ENCODE results near the gene NUSAP1.

Gene NUSAP1

GRCh38 chr15:41407341-41407740 lies 74.7 kb downstream of the NUSAP1 start:
- ATAC-seq (ENCODE audit: insufficient read depth, low read depth) (no peak), DNase-seq (no peak)
- peaks cover 10% of the 10 kb centered on the region for H3K4me1 ChIP-seq (ENCODE audit: insufficient read depth, low read length)
- no peak for TF ChIP-seq CTCF (IDR thresholded peaks at IDR 0.05; ENCODE audit: borderline replicate concordance, extremely low read depth, low read length, poor library complexity, severe bottlenecking)
- no peak for TF ChIP-seq EZH2 (IDR thresholded peaks at IDR 0.05; ENCODE audit: borderline replicate concordance, low read depth, low read length, severe bottlenecking)
- H3K9ac ChIP-seq (ENCODE audit: low read depth, low read length) = no peak overlapping the region
- H3K36me3 ChIP-seq (ENCODE audit: insufficient read depth, low read length) = no peaks in the 10 kb centered on the region
- H3K4me3 ChIP-seq (ENCODE audit: low read depth in 1 of 2, low read length in 2 of 2) = no peak overlapping the region
- no peaks in the 10 kb centered on the region for H3K9me3 ChIP-seq (ENCODE audit: insufficient read depth, low read length, severe bottlenecking)
- H3K79me2 ChIP-seq (ENCODE audit: insufficient read depth, low read length) = peaks cover 7% of the 10 kb centered on the region
- H2AFZ ChIP-seq (ENCODE audit: low read depth, low read length) = no peak overlapping the region
- no peak overlapping the region for H3K27ac ChIP-seq (ENCODE audit: low read length)
- no peak overlapping the region for H3K4me2 ChIP-seq (ENCODE audit: insufficient read depth, low read length)
- H3K27me3 ChIP-seq (ENCODE audit: insufficient read depth, low read length, poor library complexity) = no peaks in the 10 kb centered on the region
- H4K20me1 ChIP-seq (ENCODE audit: insufficient read depth, low read length) = no peaks in the 10 kb centered on the region

- Histone ChIP-seq H3K9ac (ENCODE audit: low read depth, low read length) (no peak overlapping the region), H3K27ac (ENCODE audit: low read length) (no peak overlapping the region), H3K4me1 (ENCODE audit: insufficient read depth, low read length) (peaks cover 6% of the 10 kb centered on the region), H3K4me3 (ENCODE audit: low read depth in 1 of 2, low read length in 2 of 2) (no peak overlapping the region), H3K36me3 (ENCODE audit: insufficient read depth, low read length) (no peaks in the 10 kb centered on the region), H3K9me3 (ENCODE audit: insufficient read depth, low read length, severe bottlenecking) (no peaks in the 10 kb centered on the region), H4K20me1 (ENCODE audit: insufficient read depth, low read length) (no peaks in the 10 kb centered on the region), H3K27me3 (ENCODE audit: insufficient read depth, low read length, poor library complexity) (no peaks in the 10 kb centered on the region), H3K79me2 (ENCODE audit: insufficient read depth, low read length) (peaks cover 3% of the 10 kb centered on the region; the same call in 1 of the 2 replicates), H3K4me2 (ENCODE audit: insufficient read depth, low read length) (no peak overlapping the region), H2AFZ (ENCODE audit: low read depth, low read length) (no peak overlapping the region)
- ATAC-seq (ENCODE audit: insufficient read depth, low read depth) = no peak
- DNase-seq = no peak
- TF ChIP-seq EZH2 (IDR thresholded peaks at IDR 0.05; ENCODE audit: borderline replicate concordance, low read depth, low read length, severe bottlenecking) = no peak
- no peak for TF ChIP-seq CTCF (IDR thresholded peaks at IDR 0.05; ENCODE audit: borderline replicate concordance, extremely low read depth, low read length, poor library complexity, severe bottlenecking)
Observed at GRCh38 chr15:41408234-41408641, 75.6 kb downstream of the NUSAP1 start.

- Histone ChIP-seq H3K4me1 (ENCODE audit: insufficient read depth, low read length) (peaks cover 8% of the 10 kb centered on the region), H3K27ac (ENCODE audit: low read length) (no peak overlapping the region), H3K79me2 (ENCODE audit: insufficient read depth, low read length) (peaks cover 1% of the 10 kb centered on the region), H3K9ac (ENCODE audit: low read depth, low read length) (no peak overlapping the region), H3K9me3 (ENCODE audit: insufficient read depth, low read length, severe bottlenecking) (no peaks in the 10 kb centered on the region), H3K4me3 (ENCODE audit: low read depth in 1 of 2, low read length in 2 of 2) (no peak overlapping the region), H3K27me3 (ENCODE audit: insufficient read depth, low read length, poor library complexity) (no peaks in the 10 kb centered on the region), H2AFZ (ENCODE audit: low read depth, low read length) (no peak overlapping the region), H4K20me1 (ENCODE audit: insufficient read depth, low read length) (no peaks in the 10 kb centered on the region), H3K36me3 (ENCODE audit: insufficient read depth, low read length) (no peaks in the 10 kb centered on the region), H3K4me2 (ENCODE audit: insufficient read depth, low read length) (no peak overlapping the region)
- no peak for TF ChIP-seq EZH2 (IDR thresholded peaks at IDR 0.05; ENCODE audit: borderline replicate concordance, low read depth, low read length, severe bottlenecking)
- TF ChIP-seq CTCF (IDR thresholded peaks at IDR 0.05; ENCODE audit: borderline replicate concordance, extremely low read depth, low read length, poor library complexity, severe bottlenecking) = no peak
- ATAC-seq (ENCODE audit: insufficient read depth, low read depth) (no peak), DNase-seq (no peak)
Observed at GRCh38 chr15:41411031-41411430, 78.3 kb downstream of the NUSAP1 start.

GRCh38 chr15:41411441-41411840 lies 78.8 kb downstream of the NUSAP1 start:
- Histone ChIP-seq H3K27ac (ENCODE audit: low read length) (no peak overlapping the region), H3K4me2 (ENCODE audit: insufficient read depth, low read length) (no peak overlapping the region), H3K9me3 (ENCODE audit: insufficient read depth, low read length, severe bottlenecking) (no peaks in the 10 kb centered on the region), H3K4me3 (ENCODE audit: low read depth in 1 of 2, low read length in 2 of 2) (no peak overlapping the region), H3K4me1 (ENCODE audit: insufficient read depth, low read length) (peaks cover 12% of the 10 kb centered on the region), H3K79me2 (ENCODE audit: insufficient read depth, low read length) (peaks cover 5% of the 10 kb centered on the region), H3K27me3 (ENCODE audit: insufficient read depth, low read length, poor library complexity) (no peaks in the 10 kb centered on the region), H2AFZ (ENCODE audit: low read depth, low read length) (no peak overlapping the region), H3K36me3 (ENCODE audit: insufficient read depth, low read length) (no peaks in the 10 kb centered on the region; the same call in 1 of the 2 replicates), H4K20me1 (ENCODE audit: insufficient read depth, low read length) (no peaks in the 10 kb centered on the region), H3K9ac (ENCODE audit: low read depth, low read length) (no peak overlapping the region)
- ATAC-seq (ENCODE audit: insufficient read depth, low read depth) = no peak
- TF ChIP-seq CTCF (IDR thresholded peaks at IDR 0.05; ENCODE audit: borderline replicate concordance, extremely low read depth, low read length, poor library complexity, severe bottlenecking) (no peak), EZH2 (IDR thresholded peaks at IDR 0.05; ENCODE audit: borderline replicate concordance, low read depth, low read length, severe bottlenecking) (no peak)
- DNase-seq = no peak

Data from DND-41 (cell line).